ENCODE results near the gene RPS6KA2. TPM values are rescaled to one million over a fixed set of nuclear protein-coding genes. Genes with fewer than 3 reads are reported as not detected.

Gene RPS6KA2
- total RNA-seq, 1 donor from 2014 or later, result 33.2 TPM

GRCh38 chr6:166466178-166467122 lies 160.6 kb downstream of the RPS6KA2 start:
- peak; percentile 41 for DNase-seq

GRCh38 chr6:166465671-166466087 lies 161.4 kb downstream of the RPS6KA2 start:
- DNase-seq, result peak; percentile 80

GRCh38 chr6:166465003-166465399 lies 162.1 kb downstream of the RPS6KA2 start:
- no peak for DNase-seq

GRCh38 chr6:166464068-166465002 lies 162.7 kb downstream of the RPS6KA2 start:
- DNase-seq, result no peak

- DNase-seq, result no peak
Measured at GRCh38 chr6:166463359-166464067, 163.5 kb downstream of the RPS6KA2 start.

- DNase-seq, result no peak
Measured at GRCh38 chr6:166462461-166463135, 164.5 kb downstream of the RPS6KA2 start.

- DNase-seq, result no peak
Measured at GRCh38 chr6:166461821-166462460, 165.1 kb downstream of the RPS6KA2 start.

GRCh38 chr6:166460473-166461437 lies 166.3 kb downstream of the RPS6KA2 start:
- peak; percentile 56 for DNase-seq

- no peak for DNase-seq
Measured at GRCh38 chr6:166459906-166460305, 167.1 kb downstream of the RPS6KA2 start.

GRCh38 chr6:166459272-166459671 lies 167.8 kb downstream of the RPS6KA2 start:
- no peak for DNase-seq

- peak; percentile 56 for DNase-seq
Measured at GRCh38 chr6:166456395-166457156, 170.5 kb downstream of the RPS6KA2 start.

GRCh38 chr6:166454692-166455515 lies 172.1 kb downstream of the RPS6KA2 start:
- no peak for DNase-seq

GRCh38 chr6:166453651-166454050 lies 173.4 kb downstream of the RPS6KA2 start:
- DNase-seq, result no peak

- DNase-seq, result no peak
Measured at GRCh38 chr6:166450167-166450873, 176.7 kb downstream of the RPS6KA2 start.

GRCh38 chr6:166449641-166450040 lies 177.4 kb downstream of the RPS6KA2 start:
- DNase-seq, result no peak

GRCh38 chr6:166449036-166449435 lies 178.0 kb downstream of the RPS6KA2 start:
- peak; percentile 35 for DNase-seq

- no peak for DNase-seq
Measured at GRCh38 chr6:166448432-166448831, 178.6 kb downstream of the RPS6KA2 start.

All from tongue (tissue), 2 donors.